ENCODE measurements around the gene ERP29. TPM values are rescaled to one million over a fixed set of nuclear protein-coding genes. Genes with fewer than 3 reads are reported as not detected.

ERP29 gene
- total RNA-seq, 1 experiment from 2014 or later = 97.2 TPM

GRCh38 chr12:112046003-112046402, 32.8 kb downstream of the ERP29 start:
- ATAC-seq (no peak; the same call in 1 of the 2 replicates), DNase-seq (no peak)
- no peak overlapping the region for H3K9ac ChIP-seq (ENCODE audit: low read length)
- H3K79me2 ChIP-seq (ENCODE audit: low read length) = no peaks in the 10 kb centered on the region
- no peak overlapping the region for H3K4me2 ChIP-seq (ENCODE audit: low read length)
- no peak overlapping the region for H3K27ac ChIP-seq (ENCODE audit: low read length)
- H2AFZ ChIP-seq (ENCODE audit: low read length) = no peak overlapping the region
- POLR2A ChIA-PET (ENCODE audit: unreplicated experiment) = no interaction called here
- H3K4me1 ChIP-seq (ENCODE audit: insufficient read depth, low read length) = no peaks in the 10 kb centered on the region
- H3F3A ChIP-seq (ENCODE audit: low read length, unreplicated experiment) = peaks cover 4% of the 10 kb centered on the region
- CTCF ChIA-PET = no interaction called here
- no peak overlapping the region for H3K4me3 ChIP-seq (ENCODE audit: low read length)
- H4K20me1 ChIP-seq (ENCODE audit: low read length) = no peaks in the 10 kb centered on the region
- no TSS peak for BruUV-seq (replicated peaks)
- H3K27me3 ChIP-seq (ENCODE audit: low read length) = no peaks in the 10 kb centered on the region
- H3K9me3 ChIP-seq (ENCODE audit: low read length) = no peaks in the 10 kb centered on the region
- peaks cover 78% of the 10 kb centered on the region for H3K36me3 ChIP-seq (ENCODE audit: low read depth, low read length)
- TF ChIP-seq EZH2phosphoT487 (IDR thresholded peaks at IDR 0.05; ENCODE audit: borderline replicate concordance, low read length) (no peak), EZH2 (IDR thresholded peaks at IDR 0.05; ENCODE audit: low read length, unreplicated experiment) (no peak)
- TF ChIP-seq, protein P1, sequence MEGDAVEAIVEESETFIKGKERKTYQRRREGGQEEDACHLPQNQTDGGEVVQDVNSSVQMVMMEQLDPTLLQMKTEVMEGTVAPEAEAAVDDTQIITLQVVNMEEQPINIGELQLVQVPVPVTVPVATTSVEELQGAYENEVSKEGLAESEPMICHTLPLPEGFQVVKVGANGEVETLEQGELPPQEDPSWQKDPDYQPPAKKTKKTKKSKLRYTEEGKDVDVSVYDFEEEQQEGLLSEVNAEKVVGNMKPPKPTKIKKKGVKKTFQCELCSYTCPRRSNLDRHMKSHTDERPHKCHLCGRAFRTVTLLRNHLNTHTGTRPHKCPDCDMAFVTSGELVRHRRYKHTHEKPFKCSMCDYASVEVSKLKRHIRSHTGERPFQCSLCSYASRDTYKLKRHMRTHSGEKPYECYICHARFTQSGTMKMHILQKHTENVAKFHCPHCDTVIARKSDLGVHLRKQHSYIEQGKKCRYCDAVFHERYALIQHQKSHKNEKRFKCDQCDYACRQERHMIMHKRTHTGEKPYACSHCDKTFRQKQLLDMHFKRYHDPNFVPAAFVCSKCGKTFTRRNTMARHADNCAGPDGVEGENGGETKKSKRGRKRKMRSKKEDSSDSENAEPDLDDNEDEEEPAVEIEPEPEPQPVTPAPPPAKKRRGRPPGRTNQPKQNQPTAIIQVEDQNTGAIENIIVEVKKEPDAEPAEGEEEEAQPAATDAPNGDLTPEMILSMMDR (conservative IDR thresholded peaks at IDR 0.05; ENCODE audit: low read depth, low read length) = no peak
- H3K9me2 ChIP-seq (replicated peaks; ENCODE audit: low read length) = no peaks in the 10 kb centered on the region
- intact Hi-C loops (cut with micrococcal nuclease) = no loop called here

GRCh38 chr12:112049351-112049750, 36.1 kb downstream of the ERP29 start:
- H3K9ac ChIP-seq (ENCODE audit: low read length) = no peak overlapping the region
- TF ChIP-seq EZH2phosphoT487 (IDR thresholded peaks at IDR 0.05; ENCODE audit: borderline replicate concordance, low read length) = no peak
- TF ChIP-seq, protein P1 (conservative IDR thresholded peaks at IDR 0.05; ENCODE audit: low read depth, low read length) = no peak
- TF ChIP-seq EZH2 (IDR thresholded peaks at IDR 0.05; ENCODE audit: low read length, unreplicated experiment) = no peak
- ATAC-seq = no peak
- ChIA-PET CTCF (no interaction called here), POLR2A (ENCODE audit: unreplicated experiment) (no interaction called here)
- H3K79me2 ChIP-seq (ENCODE audit: low read length) = peaks cover 12% of the 10 kb centered on the region; the same call in 1 of the 2 replicates
- peaks cover 12% of the 10 kb centered on the region for H3F3A ChIP-seq (ENCODE audit: low read length, unreplicated experiment)
- DNase-seq = no peak
- H3K4me3 ChIP-seq (ENCODE audit: low read length) = no peak overlapping the region
- peaks cover 88% of the 10 kb centered on the region for H3K36me3 ChIP-seq (ENCODE audit: low read depth, low read length)
- no TSS peak for BruUV-seq (replicated peaks)
- H3K9me2 ChIP-seq (replicated peaks; ENCODE audit: low read length) = no peaks in the 10 kb centered on the region
- intact Hi-C loops (cut with micrococcal nuclease) = no loop called here
- no peak overlapping the region for H3K4me2 ChIP-seq (ENCODE audit: low read length)
- no peaks in the 10 kb centered on the region for H3K9me3 ChIP-seq (ENCODE audit: low read length)
- no peaks in the 10 kb centered on the region for H3K27me3 ChIP-seq (ENCODE audit: low read length)
- H3K4me1 ChIP-seq (ENCODE audit: insufficient read depth, low read length) = no peaks in the 10 kb centered on the region
- no peak overlapping the region for H2AFZ ChIP-seq (ENCODE audit: low read length)
- H4K20me1 ChIP-seq (ENCODE audit: low read length) = no peaks in the 10 kb centered on the region; the same call in 1 of the 2 replicates
- H3K27ac ChIP-seq (ENCODE audit: low read length) = no peak overlapping the region

- ChIA-PET CTCF (no interaction called here), POLR2A (ENCODE audit: unreplicated experiment) (no interaction called here)
- Histone ChIP-seq H3K4me3 (ENCODE audit: low read length) (no peak overlapping the region), H3K27me3 (ENCODE audit: low read length) (no peaks in the 10 kb centered on the region), H3K79me2 (ENCODE audit: low read length) (no peaks in the 10 kb centered on the region), H3K4me2 (ENCODE audit: low read length) (no peak overlapping the region), H3K4me1 (ENCODE audit: insufficient read depth, low read length) (no peaks in the 10 kb centered on the region), H2AFZ (ENCODE audit: low read length) (no peak overlapping the region), H4K20me1 (ENCODE audit: low read length) (no peaks in the 10 kb centered on the region), H3F3A (ENCODE audit: low read length, unreplicated experiment) (peaks cover 14% of the 10 kb centered on the region), H3K9me2 (replicated peaks; ENCODE audit: low read length) (no peaks in the 10 kb centered on the region), H3K9me3 (ENCODE audit: low read length) (no peaks in the 10 kb centered on the region), H3K27ac (ENCODE audit: low read length) (no peak overlapping the region), H3K36me3 (ENCODE audit: low read depth, low read length) (peaks cover 67% of the 10 kb centered on the region), H3K9ac (ENCODE audit: low read length) (no peak overlapping the region)
- TF ChIP-seq EZH2 (IDR thresholded peaks at IDR 0.05; ENCODE audit: low read length, unreplicated experiment) = no peak
- TF ChIP-seq EZH2phosphoT487 (IDR thresholded peaks at IDR 0.05; ENCODE audit: borderline replicate concordance, low read length) = no peak
- TF ChIP-seq, protein P1 (conservative IDR thresholded peaks at IDR 0.05; ENCODE audit: low read depth, low read length) = no peak
- intact Hi-C loops (cut with micrococcal nuclease) = no loop called here
- ATAC-seq = no peak
- no peak for DNase-seq
- no TSS peak for BruUV-seq (replicated peaks)
Observed at GRCh38 chr12:112061137-112061536, 47.9 kb downstream of the ERP29 start.

Measured in PC-3 (cell line).